ENCODE data around the gene ZSCAN5A.

Gene ZSCAN5A

GRCh38 chr19:56315077-56315828, 614 bp upstream of the ZSCAN5A start:
- in situ Hi-C loops (cut with MboI; ENCODE audit: low sequenced_read_pairs): loop anchor here (25.0 kb wide), 1 partner anchor 228 kb away; no protein-coding TSS in a partner anchor

GRCh38 chr19:56314018-56314380, 640 bp downstream of the ZSCAN5A start:
- in situ Hi-C loops (cut with MboI; ENCODE audit: low sequenced_read_pairs): loop anchor here (25.0 kb wide), 1 partner anchor 227 kb away; no protein-coding TSS in a partner anchor

- in situ Hi-C loops (cut with MboI; ENCODE audit: low sequenced_read_pairs): loop anchor here (25.0 kb wide), 1 partner anchor 226 kb away; no protein-coding TSS in a partner anchor
Observed at GRCh38 chr19:56312787-56313657, 1.6 kb downstream of the ZSCAN5A start.

DNA sequence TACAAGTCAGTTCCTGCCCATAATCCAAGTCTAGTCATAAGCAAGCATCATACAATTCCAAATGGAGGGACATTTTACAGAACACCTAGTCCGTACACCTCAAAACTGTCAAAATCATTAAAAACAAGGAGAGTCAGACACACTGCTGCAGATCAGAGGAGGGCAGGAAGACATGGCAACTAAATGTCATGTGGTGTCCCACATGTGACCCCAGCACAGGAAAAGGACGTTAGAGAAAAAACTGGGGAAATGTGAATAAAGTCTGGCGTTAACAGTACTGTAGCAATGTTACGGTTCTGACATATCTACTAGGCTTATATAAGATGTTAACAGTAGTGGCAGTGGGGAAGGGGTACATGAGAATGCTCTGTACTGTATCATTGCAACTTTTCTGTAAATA, 2.3 kb downstream of the ZSCAN5A start:
- in situ Hi-C loops (cut with MboI; ENCODE audit: low sequenced_read_pairs): loop anchor here (25.0 kb wide), 1 partner anchor 225 kb away; no protein-coding TSS in a partner anchor

DNA sequence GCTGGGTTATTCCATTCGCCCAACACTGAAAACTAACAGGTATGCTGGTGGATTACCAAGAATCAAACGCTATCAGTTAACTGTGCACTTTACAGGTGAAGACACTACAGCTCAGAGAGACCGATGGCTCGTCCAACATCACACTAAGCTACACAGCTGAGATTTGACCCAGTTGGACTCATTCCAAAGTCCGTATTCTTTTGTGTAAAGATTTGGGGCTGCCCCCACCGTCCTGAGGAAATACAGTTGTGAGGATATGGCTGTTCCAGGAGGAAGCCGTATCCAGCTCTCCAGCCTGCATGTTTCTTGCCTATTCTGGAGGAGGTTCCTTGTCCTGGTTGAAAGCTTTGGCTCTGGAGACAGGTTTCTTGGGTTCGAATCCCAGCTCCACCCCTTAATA, 4.2 kb downstream of the ZSCAN5A start:
- in situ Hi-C loops (cut with MboI; ENCODE audit: low sequenced_read_pairs): loop anchor here (25.0 kb wide), 1 partner anchor 223 kb away; no protein-coding TSS in a partner anchor

GRCh38 chr19:56309511-56310185, 5.0 kb downstream of the ZSCAN5A start:
- in situ Hi-C loops (cut with MboI; ENCODE audit: low sequenced_read_pairs): loop anchor here (10.0 to 25.0 kb wide), 2 partner anchors 55 to 222 kb away; no protein-coding TSS in a partner anchor

- in situ Hi-C loops (cut with MboI; ENCODE audit: low sequenced_read_pairs): loop anchor here (10.0 to 25.0 kb wide), 2 partner anchors 54 to 221 kb away; no protein-coding TSS in a partner anchor
Observed at GRCh38 chr19:56308792-56309191, 5.8 kb downstream of the ZSCAN5A start.

- in situ Hi-C loops (cut with MboI; ENCODE audit: low sequenced_read_pairs): loop anchor here (10.0 to 25.0 kb wide), 2 partner anchors 52 to 220 kb away; no protein-coding TSS in a partner anchor
Observed at GRCh38 chr19:56307062-56307461, 7.6 kb downstream of the ZSCAN5A start.

DNA sequence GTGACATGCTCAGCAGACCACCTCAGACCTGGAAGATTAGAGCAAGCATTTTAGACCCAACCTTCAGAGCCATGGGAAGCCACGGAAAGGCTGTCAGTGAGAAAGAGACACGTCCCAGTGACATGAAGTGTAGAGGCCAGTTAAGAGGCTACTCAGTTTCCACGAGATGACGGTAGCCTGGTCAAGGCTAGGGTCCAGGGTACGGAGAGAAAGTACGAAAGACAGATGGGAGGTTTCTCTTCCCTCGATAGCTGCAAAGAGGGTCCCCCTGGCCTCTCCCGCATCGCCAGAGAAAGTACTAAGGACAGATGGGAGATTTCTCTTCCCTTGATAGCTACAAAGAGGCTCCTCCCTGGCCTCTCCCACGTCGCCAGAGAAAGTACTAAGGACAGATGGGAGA, 8.6 kb downstream of the ZSCAN5A start:
- in situ Hi-C loops (cut with MboI; ENCODE audit: low sequenced_read_pairs): loop anchor here (10.0 to 25.0 kb wide), 2 partner anchors 51 to 219 kb away; no protein-coding TSS in a partner anchor

DNA sequence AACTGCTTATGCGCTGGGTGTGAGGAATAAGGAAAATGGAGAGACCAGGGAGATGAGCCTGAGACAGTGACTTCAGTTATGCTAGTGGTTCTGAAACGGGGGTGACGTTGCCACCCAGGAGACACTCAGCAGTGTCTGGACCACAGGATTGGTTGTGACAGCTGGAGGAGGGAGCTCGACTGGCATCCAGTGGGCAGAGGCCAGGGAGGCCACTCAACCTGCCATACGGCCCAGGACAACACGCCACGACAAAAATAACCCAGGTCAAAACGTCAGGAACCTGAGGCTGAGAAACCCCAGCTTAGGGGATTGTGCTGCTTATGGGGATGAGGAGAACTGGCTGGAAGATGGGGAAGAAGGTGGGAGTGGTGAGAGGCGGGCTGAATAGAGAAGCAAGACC, 10.4 kb downstream of the ZSCAN5A start:
- in situ Hi-C loops (cut with MboI; ENCODE audit: low sequenced_read_pairs): loop anchor here (10.0 to 25.0 kb wide), 2 partner anchors 49 to 217 kb away; no protein-coding TSS in a partner anchor

GRCh38 chr19:56301886-56302620, 12.6 kb downstream of the ZSCAN5A start:
- in situ Hi-C loops (cut with MboI; ENCODE audit: low sequenced_read_pairs): loop anchor here (10.0 to 25.0 kb wide), 2 partner anchors 47 to 215 kb away; no protein-coding TSS in a partner anchor

DNA sequence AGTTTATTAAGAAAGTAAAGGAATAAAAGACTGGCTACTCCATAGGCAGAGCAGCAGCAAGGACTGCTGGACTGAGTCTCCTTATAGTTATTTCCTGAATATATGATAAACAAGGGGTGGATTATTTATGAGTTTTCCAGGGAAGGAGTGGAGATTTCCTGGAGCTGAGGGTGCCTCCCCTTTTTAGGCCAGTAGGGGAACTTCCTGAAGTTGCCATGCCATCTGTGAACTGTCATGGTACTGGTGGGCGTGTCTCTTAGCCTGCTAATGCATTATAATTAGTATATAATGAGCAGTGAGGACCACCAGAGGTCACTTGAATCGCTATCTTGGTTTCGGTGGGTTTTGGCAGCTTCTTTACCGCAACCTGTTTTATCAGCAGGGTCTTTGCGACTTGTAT, 13.5 kb downstream of the ZSCAN5A start:
- in situ Hi-C loops (cut with MboI; ENCODE audit: low sequenced_read_pairs): loop anchor here (10.0 to 25.0 kb wide), 2 partner anchors 46 to 214 kb away; no protein-coding TSS in a partner anchor

DNA sequence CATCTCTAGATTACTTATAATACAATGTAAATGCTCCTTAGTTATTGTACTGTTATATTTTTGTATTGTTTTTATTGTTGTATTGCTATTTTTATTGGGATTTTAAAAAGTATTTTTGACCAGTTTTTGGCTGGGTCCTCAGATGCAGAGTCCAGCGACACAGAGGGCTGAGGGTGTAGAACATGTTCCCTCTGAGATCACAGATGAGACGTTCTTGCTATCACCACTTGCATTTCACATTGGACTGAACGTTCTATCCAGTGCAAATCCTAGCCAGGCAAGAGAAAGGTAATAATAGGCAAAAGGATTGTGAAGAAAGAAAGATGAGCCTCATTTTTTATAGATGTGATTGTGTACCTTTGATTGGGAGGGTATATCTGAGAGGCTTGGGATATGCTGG, 15.0 kb downstream of the ZSCAN5A start:
- in situ Hi-C loops (cut with MboI; ENCODE audit: low sequenced_read_pairs): loop anchor here (10.0 to 25.0 kb wide), 2 partner anchors 45 to 212 kb away; no protein-coding TSS in a partner anchor

- in situ Hi-C loops (cut with MboI; ENCODE audit: low sequenced_read_pairs): no loop called here
Observed at GRCh38 chr19:56297010-56297409, 17.6 kb downstream of the ZSCAN5A start.

DNA sequence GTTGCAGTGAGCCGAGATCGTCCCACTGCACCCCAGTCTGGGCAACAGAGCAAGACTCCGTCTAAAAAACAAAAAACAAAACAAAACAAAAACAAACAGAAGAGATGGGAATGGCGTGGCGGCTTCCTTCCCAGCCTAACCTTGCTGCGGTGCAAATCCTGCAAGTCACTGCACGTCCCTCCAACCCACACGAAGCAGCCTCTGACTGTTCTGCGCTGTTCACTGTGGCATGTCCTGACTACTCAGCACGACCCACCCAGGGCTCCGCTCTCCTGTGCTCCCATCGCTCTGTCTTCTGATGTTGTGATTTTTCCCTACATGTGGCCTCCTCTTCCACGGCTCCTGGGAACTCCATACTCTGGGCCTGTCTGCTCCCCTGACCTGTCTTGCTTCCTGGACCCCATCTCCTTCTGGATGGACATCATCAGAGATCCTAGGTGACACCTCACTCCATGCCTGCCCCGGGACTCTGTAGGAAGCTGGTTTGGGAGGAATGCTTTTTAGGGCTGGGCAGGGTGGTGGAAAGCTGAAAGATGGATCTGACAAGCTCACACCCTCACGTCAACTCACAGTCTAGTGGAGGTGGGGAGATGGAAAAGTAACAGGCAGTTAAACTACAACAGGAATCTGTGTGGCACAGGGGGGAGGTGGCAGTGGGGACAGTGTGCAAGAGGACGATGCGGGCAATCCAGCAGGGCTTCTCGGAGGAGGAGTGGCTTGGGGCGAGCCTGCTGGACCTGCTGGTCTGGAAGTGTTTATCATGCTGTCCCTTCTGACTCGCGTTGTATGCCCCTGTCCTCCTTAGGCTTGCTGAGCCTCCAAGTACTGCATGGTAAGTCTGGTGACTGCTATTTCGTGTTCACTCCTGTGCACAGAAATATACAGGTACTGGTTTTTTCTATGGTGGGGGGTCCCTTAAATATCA, 18.8 kb downstream of the ZSCAN5A start:
- in situ Hi-C loops (cut with MboI; ENCODE audit: low sequenced_read_pairs): no loop called here

- in situ Hi-C loops (cut with MboI; ENCODE audit: low sequenced_read_pairs): no loop called here
Observed at GRCh38 chr19:56294549-56294948, 20.1 kb downstream of the ZSCAN5A start.

GRCh38 chr19:56291867-56292266, 22.8 kb downstream of the ZSCAN5A start:
- in situ Hi-C loops (cut with MboI; ENCODE audit: low sequenced_read_pairs): no loop called here

DNA sequence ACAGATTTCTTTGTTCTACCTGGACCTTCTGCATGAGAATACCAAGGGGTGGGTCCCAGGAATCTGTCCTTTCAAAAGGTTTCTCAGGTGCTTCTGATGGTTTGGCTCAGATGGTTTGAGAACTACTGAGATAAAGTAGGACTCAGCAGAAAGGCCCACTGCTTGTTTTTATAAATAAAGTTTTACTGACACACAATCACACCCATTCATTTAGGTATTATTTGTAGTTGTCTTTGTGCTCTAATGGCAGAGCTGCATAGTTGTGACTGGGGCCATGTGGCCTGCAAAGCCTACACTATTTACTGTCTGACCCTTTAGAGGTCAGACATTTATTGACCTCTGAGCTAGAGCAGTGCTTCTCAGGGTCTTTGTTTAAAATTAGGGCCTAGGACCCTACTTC, 24.5 kb downstream of the ZSCAN5A start:
- in situ Hi-C loops (cut with MboI; ENCODE audit: low sequenced_read_pairs): no loop called here

DNA sequence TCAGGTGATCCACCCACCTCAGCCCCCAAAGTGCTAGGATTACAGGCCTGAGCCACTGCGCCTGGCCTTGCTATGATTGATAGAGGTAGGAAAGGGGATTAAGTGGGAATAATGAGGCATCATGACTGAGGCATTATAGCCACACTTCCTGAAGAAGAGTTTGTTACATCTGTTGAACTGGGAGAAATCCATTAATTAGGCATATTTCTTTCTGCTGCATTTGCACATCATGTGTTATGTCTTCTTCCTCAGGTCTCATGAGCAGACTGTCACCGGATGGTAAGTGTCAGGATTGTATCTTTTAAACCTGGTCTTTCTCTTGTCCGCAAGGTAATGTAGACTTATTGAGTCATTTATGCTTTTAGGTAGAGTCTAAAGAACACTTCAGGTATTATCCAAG, 29.9 kb downstream of the ZSCAN5A start:
- in situ Hi-C loops (cut with MboI; ENCODE audit: low sequenced_read_pairs): no loop called here

All from HL-60/S4 treated with phorbol 12-myristate 13-acetate at 8.2 ng/mL for 4 days and 3 days (cell line).